ENCODE measurements around the gene TMEM121. TPM values are rescaled to one million over a fixed set of nuclear protein-coding genes. Genes with fewer than 3 reads are reported as not detected.

Gene TMEM121
- total RNA-seq, 1 donor from 2014 or later = 5.5 TPM

- Mint-ChIP-seq H3K4me3 (no peak overlapping the region), H3K36me3 (no peaks in the 10 kb centered on the region), H3K27me3 (peaks cover 8% of the 10 kb centered on the region), H3K27ac (no peak overlapping the region), H3K4me1 (ENCODE audit: unreplicated experiment) (no peaks in the 10 kb centered on the region), H3K9me3 (no peaks in the 10 kb centered on the region)
- TF ChIP-seq CTCF (conservative IDR thresholded peaks at IDR 0.05) = no peak
- DNase-seq (ENCODE audit: extremely low spot score, unreplicated experiment) = no peak
Measured at GRCh38 chr14:105531088-105531893, 4.9 kb downstream of the TMEM121 start.

GRCh38 chr14:105531894-105532623 is 5.7 kb downstream of the TMEM121 start:
- H3K27ac Mint-ChIP-seq = no peak overlapping the region
- no peaks in the 10 kb centered on the region for H3K4me1 Mint-ChIP-seq (ENCODE audit: unreplicated experiment)
- H3K36me3 Mint-ChIP-seq = no peaks in the 10 kb centered on the region
- no peak for TF ChIP-seq CTCF (conservative IDR thresholded peaks at IDR 0.05)
- H3K9me3 Mint-ChIP-seq = no peaks in the 10 kb centered on the region
- DNase-seq (ENCODE audit: extremely low spot score, unreplicated experiment) = no peak
- peaks cover 11% of the 10 kb centered on the region for H3K27me3 Mint-ChIP-seq
- no peak overlapping the region for H3K4me3 Mint-ChIP-seq

GRCh38 chr14:105532735-105533141 is 6.4 kb downstream of the TMEM121 start:
- no peaks in the 10 kb centered on the region for H3K9me3 Mint-ChIP-seq
- H3K4me1 Mint-ChIP-seq (ENCODE audit: unreplicated experiment) = no peaks in the 10 kb centered on the region
- no peak for DNase-seq (ENCODE audit: extremely low spot score, unreplicated experiment)
- TF ChIP-seq CTCF (conservative IDR thresholded peaks at IDR 0.05) = peak; percentile 61
- H3K4me3 Mint-ChIP-seq = no peak overlapping the region
- no peaks in the 10 kb centered on the region for H3K36me3 Mint-ChIP-seq
- H3K27me3 Mint-ChIP-seq = peaks cover 11% of the 10 kb centered on the region
- no peak overlapping the region for H3K27ac Mint-ChIP-seq

GRCh38 chr14:105533391-105533790 is 7.0 kb downstream of the TMEM121 start:
- H3K4me1 Mint-ChIP-seq (ENCODE audit: unreplicated experiment) = no peaks in the 10 kb centered on the region
- H3K27ac Mint-ChIP-seq = no peak overlapping the region
- no peak for TF ChIP-seq CTCF (conservative IDR thresholded peaks at IDR 0.05)

GRCh38 chr14:105533811-105534498 is 7.6 kb downstream of the TMEM121 start:
- peaks cover 11% of the 10 kb centered on the region for H3K27me3 Mint-ChIP-seq
- no peak overlapping the region for H3K27ac Mint-ChIP-seq
- no peak overlapping the region for H3K4me3 Mint-ChIP-seq
- no peaks in the 10 kb centered on the region for H3K36me3 Mint-ChIP-seq
- no peaks in the 10 kb centered on the region for H3K4me1 Mint-ChIP-seq (ENCODE audit: unreplicated experiment)
- H3K9me3 Mint-ChIP-seq = no peaks in the 10 kb centered on the region
- no peak for DNase-seq (ENCODE audit: extremely low spot score, unreplicated experiment)
- TF ChIP-seq CTCF (conservative IDR thresholded peaks at IDR 0.05) = no peak

More at GRCh38 chr14:105533391-105533790, 7.0 kb downstream of the TMEM121 start:
- DNase-seq (ENCODE audit: extremely low spot score, unreplicated experiment) = no peak
- peaks cover 11% of the 10 kb centered on the region for H3K27me3 Mint-ChIP-seq
- no peaks in the 10 kb centered on the region for H3K9me3 Mint-ChIP-seq
- no peaks in the 10 kb centered on the region for H3K36me3 Mint-ChIP-seq
- H3K4me3 Mint-ChIP-seq = no peak overlapping the region

Data from type B pancreatic cell (in vitro differentiated cells).